Activated CD4-positive, alpha-beta memory T cell treated with anti-CD3 and anti-CD28 coated beads for 36 hours (primary cell): ENCODE results near the gene GRID1. TPM values are rescaled to one million over a fixed set of nuclear protein-coding genes. Genes with fewer than 3 reads are reported as not detected.

Experiments used
- CTCF ChIA-PET: fragments of 350-600 bp; sonication (Branson Sonifier 250); formaldehyde crosslinking; loops from one replicate; lab custom pipeline; 2021; ENCODE audit warnings: antibody characterized with exemption, inconsistent platforms; lab: Charles Lee
- POLR2A ChIA-PET: fragments of 350-600 bp; sonication (Branson Sonifier 250); formaldehyde crosslinking; loops from one replicate; lab custom pipeline; 2021; ENCODE audit warnings: antibody characterized with exemption; lab: Charles Lee
- DNase-seq: peaks from one replicate; pipeline ENCODE4 v3.0.0-alpha.2; 2020
- H3K27ac Mint-ChIP-seq: one replicate; pipeline ENCODE4 v1.8.0; 2021; ENCODE audit warnings: mixed read lengths
- H3K27me3 Mint-ChIP-seq: one replicate; pipeline ENCODE4 v1.8.0; 2021; ENCODE audit warnings: mixed read lengths
- H3K36me3 Mint-ChIP-seq: one replicate; pipeline ENCODE4 v1.8.0; 2021; ENCODE audit warnings: mixed read lengths
- H3K4me1 Mint-ChIP-seq: one replicate; pipeline ENCODE4 v1.8.0; 2021; ENCODE audit warnings: low read depth, mixed read lengths
- H3K4me3 Mint-ChIP-seq: one replicate; pipeline ENCODE4 v1.8.0; 2021; ENCODE audit warnings: mild to moderate bottlenecking, mixed read lengths
- H3K9me3 Mint-ChIP-seq: one replicate; pipeline ENCODE4 v1.8.0; 2021; ENCODE audit warnings: mixed read lengths
- intact Hi-C: fragments of 100-400 bp; cut with micrococcal nuclease; formaldehyde crosslinking; loops from one replicate; pipeline ENCODE4 v1.15.1; 2023
- total RNA-seq, 2 experiments: library from RNA; stranded (reverse); gene quantifications; one replicate each; pipeline ENCODE4 v1.2.3, GENCODE V29; 2021

GRID1 gene
- total RNA-seq, 2 experiments from 2014 or later, result not detected

- Mint-ChIP-seq H3K4me1 (no peaks in the 10 kb centered on the region), H3K36me3 (no peaks in the 10 kb centered on the region), H3K4me3 (no peak overlapping the region), H3K9me3 (no peaks in the 10 kb centered on the region), H3K27ac (no peak overlapping the region), H3K27me3 (peaks cover 3% of the 10 kb centered on the region)
- intact Hi-C loops, result no loop called here
- ChIA-PET CTCF (no interaction called here), POLR2A (no interaction called here)
- no peak for DNase-seq
These were observed 18.0 kb downstream of the GRID1 start for GRCh38 chr10:86348321-86349210.

GRCh38 chr10:86347856-86348255 is 18.7 kb downstream of the GRID1 start:
- CTCF ChIA-PET, result no interaction called here
- H3K4me3 Mint-ChIP-seq, result no peak overlapping the region
- H3K27ac Mint-ChIP-seq, result no peak overlapping the region
- no peaks in the 10 kb centered on the region for H3K4me1 Mint-ChIP-seq
- intact Hi-C loops, result no loop called here
- POLR2A ChIA-PET, result no interaction called here
- no peaks in the 10 kb centered on the region for H3K36me3 Mint-ChIP-seq
- DNase-seq, result no peak
- no peaks in the 10 kb centered on the region for H3K9me3 Mint-ChIP-seq
- H3K27me3 Mint-ChIP-seq, result peaks cover 3% of the 10 kb centered on the region

- Mint-ChIP-seq H3K4me1 (no peaks in the 10 kb centered on the region), H3K27me3 (peaks cover 3% of the 10 kb centered on the region), H3K9me3 (no peaks in the 10 kb centered on the region), H3K4me3 (no peak overlapping the region), H3K36me3 (no peaks in the 10 kb centered on the region), H3K27ac (no peak overlapping the region)
- intact Hi-C loops, result no loop called here
- DNase-seq, result no peak
- POLR2A ChIA-PET, result no interaction called here
- CTCF ChIA-PET, result no interaction called here
These were observed 19.6 kb downstream of the GRID1 start for GRCh38 chr10:86346799-86347665.

GRCh38 chr10:86345859-86346798 is 20.5 kb downstream of the GRID1 start:
- DNase-seq, result no peak
- CTCF ChIA-PET, result no interaction called here
- intact Hi-C loops, result no loop called here
- Mint-ChIP-seq H3K4me1 (no peaks in the 10 kb centered on the region), H3K27me3 (peaks cover 3% of the 10 kb centered on the region), H3K36me3 (no peaks in the 10 kb centered on the region), H3K27ac (no peak overlapping the region), H3K4me3 (no peak overlapping the region), H3K9me3 (no peaks in the 10 kb centered on the region)
- POLR2A ChIA-PET, result no interaction called here

GRCh38 chr10:86345296-86345858 is 21.2 kb downstream of the GRID1 start:
- ChIA-PET CTCF (no interaction called here), POLR2A (no interaction called here)
- Mint-ChIP-seq H3K4me3 (no peak overlapping the region), H3K4me1 (no peaks in the 10 kb centered on the region), H3K27me3 (peaks cover 3% of the 10 kb centered on the region), H3K27ac (no peak overlapping the region), H3K9me3 (no peaks in the 10 kb centered on the region), H3K36me3 (no peaks in the 10 kb centered on the region)
- intact Hi-C loops, result no loop called here
- DNase-seq, result no peak

- no peaks in the 10 kb centered on the region for H3K36me3 Mint-ChIP-seq
- no peaks in the 10 kb centered on the region for H3K9me3 Mint-ChIP-seq
- no peak overlapping the region for H3K4me3 Mint-ChIP-seq
- H3K27me3 Mint-ChIP-seq, result peaks cover 3% of the 10 kb centered on the region
- ChIA-PET CTCF (no interaction called here), POLR2A (no interaction called here)
- intact Hi-C loops, result no loop called here
- no peaks in the 10 kb centered on the region for H3K4me1 Mint-ChIP-seq
- H3K27ac Mint-ChIP-seq, result no peak overlapping the region
- DNase-seq, result no peak
These were observed 21.9 kb downstream of the GRID1 start for GRCh38 chr10:86344714-86345161.

- POLR2A ChIA-PET, result no interaction called here
- no peaks in the 10 kb centered on the region for H3K9me3 Mint-ChIP-seq
- no peaks in the 10 kb centered on the region for H3K4me1 Mint-ChIP-seq
- peaks cover under 1% of the 10 kb centered on the region for H3K27me3 Mint-ChIP-seq
- no peak overlapping the region for H3K4me3 Mint-ChIP-seq
- DNase-seq, result no peak
- intact Hi-C loops, result no loop called here
- CTCF ChIA-PET, result no interaction called here
- no peaks in the 10 kb centered on the region for H3K36me3 Mint-ChIP-seq
- no peak overlapping the region for H3K27ac Mint-ChIP-seq
These were observed 22.3 kb downstream of the GRID1 start for GRCh38 chr10:86344281-86344680.

- H3K27ac Mint-ChIP-seq, result no peak overlapping the region
- no peaks in the 10 kb centered on the region for H3K27me3 Mint-ChIP-seq
- no peaks in the 10 kb centered on the region for H3K9me3 Mint-ChIP-seq
- H3K36me3 Mint-ChIP-seq, result no peaks in the 10 kb centered on the region
- H3K4me1 Mint-ChIP-seq, result no peaks in the 10 kb centered on the region
- no peak overlapping the region for H3K4me3 Mint-ChIP-seq
- intact Hi-C loops, result no loop called here
- ChIA-PET CTCF (no interaction called here), POLR2A (no interaction called here)
- DNase-seq, result no peak
These were observed 22.8 kb downstream of the GRID1 start for GRCh38 chr10:86343761-86344160.

- Mint-ChIP-seq H3K4me1 (no peaks in the 10 kb centered on the region), H3K27ac (no peak overlapping the region), H3K27me3 (no peaks in the 10 kb centered on the region), H3K9me3 (no peaks in the 10 kb centered on the region), H3K36me3 (no peaks in the 10 kb centered on the region), H3K4me3 (no peak overlapping the region)
- POLR2A ChIA-PET, result no interaction called here
- DNase-seq, result no peak
- CTCF ChIA-PET, result no interaction called here
- intact Hi-C loops, result no loop called here
These were observed 24.3 kb downstream of the GRID1 start for GRCh38 chr10:86342111-86342863.

- POLR2A ChIA-PET, result no interaction called here
- H3K9me3 Mint-ChIP-seq, result no peaks in the 10 kb centered on the region
- H3K27me3 Mint-ChIP-seq, result no peaks in the 10 kb centered on the region
- DNase-seq, result no peak
- H3K27ac Mint-ChIP-seq, result no peak overlapping the region
- H3K4me1 Mint-ChIP-seq, result no peaks in the 10 kb centered on the region
- intact Hi-C loops, result no loop called here
- H3K36me3 Mint-ChIP-seq, result no peaks in the 10 kb centered on the region
- no peak overlapping the region for H3K4me3 Mint-ChIP-seq
- CTCF ChIA-PET, result no interaction called here
These were observed 25.2 kb downstream of the GRID1 start for GRCh38 chr10:86341361-86341811.

GRCh38 chr10:86340991-86341260 is 25.7 kb downstream of the GRID1 start:
- Mint-ChIP-seq H3K9me3 (no peaks in the 10 kb centered on the region), H3K4me1 (no peaks in the 10 kb centered on the region), H3K36me3 (no peaks in the 10 kb centered on the region), H3K27ac (no peak overlapping the region), H3K27me3 (no peaks in the 10 kb centered on the region), H3K4me3 (no peak overlapping the region)
- no peak for DNase-seq
- intact Hi-C loops, result no loop called here
- POLR2A ChIA-PET, result no interaction called here
- CTCF ChIA-PET, result no interaction called here
